Activated T-cell treated with anti-CD3 and anti-CD28 coated beads, Interleukin-2, amount 50 U/mL, for 4 hours (primary cell): ENCODE results near the gene ZBTB45. TPM values are rescaled to one million over a fixed set of nuclear protein-coding genes. Genes with fewer than 3 reads are reported as not detected.
"Not testable (repeated sequence)": the region's sequence is repeated elsewhere in the genome, so short reads cannot be mapped to it uniquely, and the experiment has no call there.

Experiments used
- ATAC-seq, 2 donors: fragments of 200-7000 bp; cut with Tn5 transposase; one replicate each; pipeline ENCODE4 v1.10.0; 2021
- DNase-seq: peaks from one replicate; pipeline ENCODE4 v3.0.0-alpha.2; 2020
- H3K27me3 Mint-ChIP-seq: one replicate; pipeline ENCODE4 v1.8.0; 2021; ENCODE audit warnings: low read depth, mixed read lengths
- H3K36me3 Mint-ChIP-seq: one replicate; pipeline ENCODE4 v1.8.0; 2022; ENCODE audit warnings: mixed read lengths; ENCODE audit not compliant: insufficient read depth
- H3K4me1 Mint-ChIP-seq: one replicate; pipeline ENCODE4 v1.8.0; 2021; ENCODE audit warnings: low read depth, mixed read lengths
- H3K4me3 Mint-ChIP-seq: one replicate; pipeline ENCODE4 v1.8.0; 2021; ENCODE audit warnings: mild to moderate bottlenecking, moderate library complexity, mixed read lengths
- H3K9me3 Mint-ChIP-seq: one replicate; pipeline ENCODE4 v1.8.0; 2021; ENCODE audit warnings: mixed read lengths
- total RNA-seq, 3 donors: library from RNA; stranded (reverse); gene quantifications; one replicate each; pipeline ENCODE4 v1.2.1, GENCODE V29; 2021

Gene ZBTB45
- total RNA-seq, 3 donors from 2014 or later: 15.4 to 16.7 (median 16.1) TPM

DNA sequence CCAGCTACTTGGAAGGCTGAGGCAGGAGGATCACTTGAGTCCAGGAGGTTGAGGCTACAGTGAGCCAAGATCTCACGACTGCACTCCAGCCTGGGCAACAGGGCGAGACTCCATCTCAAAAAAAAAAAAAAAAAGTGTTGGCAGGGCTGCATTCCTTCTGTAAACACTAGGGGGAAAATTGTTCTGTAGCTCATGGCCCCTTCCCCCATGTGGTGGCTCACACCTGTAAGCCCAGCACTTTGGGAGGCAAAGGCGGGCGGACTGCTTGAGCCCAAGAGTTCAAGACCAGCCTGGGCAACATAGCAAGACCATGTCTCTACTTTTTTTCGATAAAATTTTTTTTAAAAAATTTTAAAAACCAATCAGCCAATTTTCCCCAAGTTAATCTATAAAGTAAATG is 35.3 kb downstream of the ZBTB45 start:
- not testable (repeated sequence) for H3K9me3 Mint-ChIP-seq, H3K4me1 Mint-ChIP-seq, H3K4me3 Mint-ChIP-seq, DNase-seq, ATAC-seq, H3K36me3 Mint-ChIP-seq, H3K27me3 Mint-ChIP-seq

DNA sequence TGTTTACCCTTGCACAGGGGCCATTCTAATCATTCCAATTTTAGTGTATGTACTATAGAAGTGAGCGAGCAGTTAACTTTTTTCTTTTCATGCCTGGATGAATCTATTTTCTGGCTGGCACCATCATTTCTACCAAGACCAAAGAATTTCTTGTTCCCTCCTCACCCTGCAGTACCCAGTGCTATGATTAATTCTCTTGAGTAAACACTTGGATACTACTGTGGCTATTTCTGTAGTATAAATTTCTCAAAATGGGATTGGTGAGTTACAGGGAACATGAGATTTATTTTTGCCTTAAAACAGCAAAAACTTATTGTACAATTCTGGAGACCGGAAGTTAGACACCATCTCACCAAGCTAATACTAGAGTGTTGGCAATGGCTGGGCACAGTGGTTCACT is 35.8 kb downstream of the ZBTB45 start:
- no peaks in the 10 kb centered on the region for H3K27me3 Mint-ChIP-seq
- H3K4me1 Mint-ChIP-seq: no peaks in the 10 kb centered on the region
- H3K9me3 Mint-ChIP-seq: no peaks in the 10 kb centered on the region
- no peak for DNase-seq
- H3K4me3 Mint-ChIP-seq: no peak overlapping the region
- peaks cover 2% of the 10 kb centered on the region for H3K36me3 Mint-ChIP-seq
- no peak for ATAC-seq

DNA sequence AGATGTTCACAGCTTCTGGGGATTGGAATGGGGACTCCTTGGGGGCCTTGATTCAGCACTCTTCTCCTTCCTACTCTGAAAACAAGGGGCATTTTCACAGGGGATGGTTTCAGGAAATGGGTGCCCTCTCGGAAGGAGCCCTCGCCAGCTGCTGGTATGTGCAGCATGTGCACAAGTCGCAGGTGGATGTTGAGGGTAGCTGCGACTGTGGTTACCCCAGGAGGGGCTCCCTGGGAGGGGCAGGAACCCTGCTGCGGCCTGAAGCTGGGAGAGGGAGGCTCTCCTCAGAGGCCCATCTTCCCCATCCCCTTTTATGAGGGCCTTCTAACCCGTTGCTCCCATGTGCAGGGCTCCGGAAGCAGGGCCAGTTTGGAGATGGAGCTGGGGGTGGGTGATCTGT is 37.2 kb downstream of the ZBTB45 start:
- Mint-ChIP-seq H3K27me3 (no peaks in the 10 kb centered on the region), H3K9me3 (no peaks in the 10 kb centered on the region), H3K4me1 (no peaks in the 10 kb centered on the region), H3K36me3 (peaks cover 2% of the 10 kb centered on the region), H3K4me3 (no peak overlapping the region)
- DNase-seq: no peak
- ATAC-seq: no peak

DNA sequence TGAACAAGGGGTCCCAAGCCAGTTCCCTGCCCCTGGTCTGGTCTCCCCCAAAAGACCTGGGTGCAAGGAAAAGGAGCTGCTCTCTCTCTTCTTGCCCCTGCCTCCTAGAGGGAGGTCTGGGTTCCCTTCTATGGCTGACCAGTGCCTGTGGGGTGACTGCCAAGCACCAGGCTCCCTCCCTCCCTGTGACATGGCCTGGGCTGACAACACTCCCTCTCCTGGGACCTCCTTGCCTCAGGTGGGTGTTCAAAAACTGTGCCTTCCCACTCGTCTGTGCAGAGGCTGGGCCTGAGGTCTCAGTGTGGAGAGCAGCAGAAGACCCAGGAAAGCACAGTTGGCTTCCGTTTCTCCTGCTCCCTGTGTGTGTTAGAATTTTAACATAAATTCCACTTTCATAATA is 38.8 kb downstream of the ZBTB45 start:
- H3K4me1 Mint-ChIP-seq: peaks cover 9% of the 10 kb centered on the region
- H3K9me3 Mint-ChIP-seq: no peaks in the 10 kb centered on the region
- ATAC-seq (no peak), DNase-seq (no peak)
- no peaks in the 10 kb centered on the region for H3K27me3 Mint-ChIP-seq
- H3K36me3 Mint-ChIP-seq: peaks cover 2% of the 10 kb centered on the region
- H3K4me3 Mint-ChIP-seq: no peak overlapping the region

DNA sequence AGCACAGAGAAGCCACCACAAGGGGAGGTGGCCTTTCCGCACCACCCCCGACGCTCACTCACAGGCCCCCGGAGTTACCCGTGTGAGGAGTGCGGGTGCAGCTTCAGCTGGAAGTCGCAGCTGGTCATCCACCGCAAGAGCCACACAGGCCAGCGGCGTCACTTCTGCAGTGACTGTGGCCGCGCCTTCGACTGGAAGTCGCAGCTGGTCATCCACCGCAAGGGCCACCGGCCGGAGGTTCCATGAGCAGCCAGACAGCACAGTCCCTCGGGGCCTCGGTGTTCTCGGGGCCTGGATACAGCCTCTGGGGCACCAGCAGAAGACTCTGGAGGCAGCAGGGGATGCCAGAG is 39.2 kb downstream of the ZBTB45 start:
- Mint-ChIP-seq H3K4me1 (peaks cover 12% of the 10 kb centered on the region), H3K36me3 (peaks cover 2% of the 10 kb centered on the region), H3K9me3 (no peaks in the 10 kb centered on the region), H3K27me3 (no peaks in the 10 kb centered on the region), H3K4me3 (no peak overlapping the region)
- ATAC-seq (no peak), DNase-seq (no peak)

DNA sequence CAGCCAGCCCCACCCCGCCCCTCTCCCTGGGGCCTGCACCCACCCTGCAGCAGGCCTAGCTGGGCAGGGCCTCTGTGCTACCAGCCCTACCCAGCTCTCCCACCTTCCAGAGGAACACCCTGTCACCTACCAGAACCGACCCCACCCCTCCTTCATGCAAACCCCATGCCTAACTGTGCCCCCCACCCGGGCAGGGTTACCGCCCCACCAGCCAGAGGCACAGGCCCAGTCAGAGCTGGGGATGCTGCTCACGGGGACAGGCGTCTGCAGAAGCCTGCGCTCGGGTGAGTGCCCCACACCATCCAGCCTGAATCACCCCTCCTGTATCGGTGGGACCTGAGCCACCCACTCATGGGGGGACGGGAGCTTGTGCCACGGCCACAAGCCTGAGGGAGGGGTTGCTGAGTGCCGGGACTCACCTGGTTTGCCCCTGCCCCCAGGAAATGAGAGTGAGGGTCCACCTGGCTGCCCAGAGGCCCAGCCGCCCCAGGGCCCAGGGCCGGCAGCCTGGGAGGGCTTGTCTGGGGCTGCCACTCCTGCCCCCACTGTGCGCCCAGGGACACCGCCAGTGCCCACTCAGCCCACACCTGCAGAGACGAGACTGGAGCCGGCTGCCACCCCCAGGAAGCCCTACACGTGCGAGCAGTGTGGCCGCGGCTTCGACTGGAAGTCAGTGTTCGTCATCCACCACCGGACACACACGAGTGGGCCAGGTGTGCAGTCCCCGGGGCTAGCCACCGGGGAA is 39.7 kb downstream of the ZBTB45 start:
- no peak for DNase-seq
- Mint-ChIP-seq H3K36me3 (peaks cover 2% of the 10 kb centered on the region), H3K27me3 (no peaks in the 10 kb centered on the region), H3K4me1 (peaks cover 16% of the 10 kb centered on the region), H3K9me3 (no peaks in the 10 kb centered on the region), H3K4me3 (no peak overlapping the region)
- no peak for ATAC-seq

DNA sequence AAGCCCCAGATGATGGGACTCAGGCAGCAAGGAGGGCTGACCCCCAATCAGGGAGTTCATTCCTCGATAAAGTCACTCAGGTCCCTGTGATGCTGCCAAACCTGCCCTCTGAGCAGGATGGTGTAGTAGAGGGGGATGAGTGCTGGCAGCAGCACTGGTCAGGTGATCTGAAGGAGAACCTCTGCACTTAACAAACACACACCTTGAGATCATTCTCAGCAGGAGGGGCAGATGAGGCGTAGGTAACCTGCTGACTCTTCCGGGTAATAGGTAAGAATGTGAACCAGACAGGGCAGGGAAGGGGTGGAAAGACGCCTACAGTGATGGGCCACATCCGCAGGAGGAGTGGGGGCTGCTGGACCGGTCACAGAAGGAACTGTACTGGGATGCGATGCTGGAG is 40.3 kb downstream of the ZBTB45 start:
- no peaks in the 10 kb centered on the region for H3K27me3 Mint-ChIP-seq
- no peaks in the 10 kb centered on the region for H3K9me3 Mint-ChIP-seq
- peaks cover 19% of the 10 kb centered on the region for H3K4me1 Mint-ChIP-seq
- H3K4me3 Mint-ChIP-seq: no peak overlapping the region
- H3K36me3 Mint-ChIP-seq: peaks cover 2% of the 10 kb centered on the region
- DNase-seq: no peak
- ATAC-seq: no peak

DNA sequence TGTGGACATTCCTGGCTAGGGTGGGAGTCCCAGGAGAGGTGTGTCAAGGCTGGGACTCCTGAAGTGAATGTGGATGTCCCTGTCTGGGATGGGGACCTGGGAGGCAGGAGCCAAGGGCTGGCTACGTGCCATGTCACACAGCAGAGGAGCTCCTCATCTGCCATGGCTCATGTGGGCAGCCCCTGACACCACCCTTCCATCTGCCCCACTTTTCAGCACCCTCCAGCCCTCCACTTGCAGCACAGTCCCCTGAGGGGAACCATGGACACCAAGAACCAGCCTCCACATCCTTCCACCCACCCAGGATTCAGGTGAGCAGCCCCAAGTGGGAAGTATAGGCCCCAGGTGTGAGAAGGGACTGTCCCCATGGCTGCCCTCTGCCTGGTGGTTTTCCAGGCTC is 41.7 kb downstream of the ZBTB45 start:
- DNase-seq (no peak), ATAC-seq (no peak)
- Mint-ChIP-seq H3K36me3 (peaks cover 2% of the 10 kb centered on the region), H3K4me1 (peaks cover 19% of the 10 kb centered on the region), H3K9me3 (no peaks in the 10 kb centered on the region), H3K27me3 (no peaks in the 10 kb centered on the region), H3K4me3 (no peak overlapping the region)

DNA sequence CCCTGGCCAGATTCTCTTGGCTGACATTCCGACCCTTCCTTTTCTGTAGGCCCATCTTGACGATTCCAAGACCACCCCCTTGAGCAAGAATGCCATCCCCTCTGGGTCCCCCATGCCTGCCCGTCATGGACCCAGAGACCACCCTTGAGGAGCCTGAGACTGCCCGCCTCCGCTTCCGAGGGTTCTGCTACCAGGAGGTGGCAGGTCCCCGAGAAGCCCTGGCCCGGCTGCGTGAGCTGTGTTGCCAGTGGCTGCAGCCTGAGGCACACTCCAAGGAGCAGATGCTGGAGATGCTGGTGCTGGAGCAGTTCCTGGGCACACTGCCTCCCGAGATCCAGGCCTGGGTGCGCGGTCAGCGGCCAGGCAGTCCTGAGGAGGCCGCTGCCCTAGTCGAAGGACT is 42.5 kb downstream of the ZBTB45 start:
- Mint-ChIP-seq H3K36me3 (peaks cover 6% of the 10 kb centered on the region), H3K4me1 (peaks cover 19% of the 10 kb centered on the region), H3K27me3 (no peaks in the 10 kb centered on the region), H3K9me3 (no peaks in the 10 kb centered on the region), H3K4me3 (peak overlapping the region; percentile 90)
- DNase-seq (no peak), ATAC-seq (no peak)

DNA sequence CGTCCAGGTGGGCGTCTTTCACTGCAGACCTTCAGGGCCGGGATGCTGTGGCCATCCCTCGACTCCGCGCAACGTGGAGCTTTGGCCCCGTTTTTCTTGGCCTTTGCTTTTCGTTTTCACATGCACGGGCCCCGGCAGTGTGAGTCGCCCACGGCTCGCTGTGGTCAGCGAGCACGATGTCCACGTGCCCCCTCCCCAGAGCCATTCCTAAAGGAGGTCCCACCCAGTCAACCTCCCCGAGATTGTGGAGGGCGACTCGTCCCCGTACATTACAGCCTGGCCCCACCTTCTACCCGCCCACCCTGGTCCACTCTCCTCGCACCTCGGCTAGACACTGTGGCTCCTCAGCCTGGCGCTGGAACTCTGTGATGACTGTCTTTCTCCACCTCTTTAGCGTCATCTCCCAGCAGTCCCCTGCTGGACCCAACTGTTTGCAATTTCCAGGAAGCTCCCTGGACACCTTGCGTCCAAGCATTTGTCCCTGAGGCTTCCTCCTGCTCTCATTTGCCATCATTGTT is 43.1 kb downstream of the ZBTB45 start:
- Mint-ChIP-seq H3K4me3 (peak overlapping the region; percentile 90), H3K4me1 (peaks cover 19% of the 10 kb centered on the region), H3K36me3 (peaks cover 6% of the 10 kb centered on the region), H3K9me3 (no peaks in the 10 kb centered on the region), H3K27me3 (no peaks in the 10 kb centered on the region)
- no peak for DNase-seq
- no peak for ATAC-seq

DNA sequence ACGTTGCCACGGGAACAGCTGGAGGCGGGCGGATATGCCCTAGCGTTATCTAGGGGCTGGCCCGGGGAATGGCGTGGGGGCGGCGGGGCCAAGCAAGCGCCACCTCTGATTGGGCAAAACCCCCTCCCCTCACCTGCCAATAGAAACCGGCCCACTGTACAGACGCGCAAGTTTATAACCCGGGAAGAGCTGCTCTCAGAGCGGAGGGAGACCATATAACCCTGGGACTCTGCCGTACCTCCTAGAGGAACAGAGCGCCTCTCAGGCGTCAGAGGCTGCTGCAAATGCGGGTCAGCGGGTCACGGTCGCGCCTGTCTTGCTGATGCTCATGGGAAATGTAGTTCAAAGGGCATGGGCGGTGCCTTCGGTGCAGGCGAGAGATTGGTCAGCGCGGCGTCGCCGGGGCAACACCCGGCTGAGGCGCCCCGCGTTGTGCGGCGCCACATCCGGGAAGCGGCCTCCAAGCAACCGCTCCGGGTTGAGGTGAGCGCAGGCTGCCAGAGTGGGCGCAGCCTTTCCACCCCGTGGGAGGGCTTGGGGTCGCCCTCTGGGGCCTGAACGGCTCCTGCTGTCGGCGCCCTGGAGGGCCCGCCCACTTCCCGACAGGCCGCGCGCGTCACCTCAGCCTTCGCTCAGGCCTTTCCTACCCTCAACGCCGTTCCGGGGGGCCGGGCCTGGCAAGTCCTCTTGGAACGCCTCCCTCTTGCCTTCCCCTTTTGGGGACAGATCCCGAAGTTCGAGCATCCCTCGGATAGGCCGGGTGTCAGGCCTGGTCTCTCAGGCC is 43.7 kb downstream of the ZBTB45 start, which contains the start of gene ZNF446:
TSS of gene ZNF446 (plus strand) at position 639 of the 784 bp plus-strand sequence. CDS start 867 bp downstream, outside the sequence.
- DNase-seq: peak; percentile 91
- Mint-ChIP-seq H3K4me3 (peak within 1 kb of the TSS; percentile 90), H3K36me3 (peaks cover 6% of the 10 kb centered on the region), H3K4me1 (peaks cover 19% of the 10 kb centered on the region), H3K9me3 (no peaks in the 10 kb centered on the region), H3K27me3 (no peaks in the 10 kb centered on the region)
- peak; percentile 93 to 94 for ATAC-seq

DNA sequence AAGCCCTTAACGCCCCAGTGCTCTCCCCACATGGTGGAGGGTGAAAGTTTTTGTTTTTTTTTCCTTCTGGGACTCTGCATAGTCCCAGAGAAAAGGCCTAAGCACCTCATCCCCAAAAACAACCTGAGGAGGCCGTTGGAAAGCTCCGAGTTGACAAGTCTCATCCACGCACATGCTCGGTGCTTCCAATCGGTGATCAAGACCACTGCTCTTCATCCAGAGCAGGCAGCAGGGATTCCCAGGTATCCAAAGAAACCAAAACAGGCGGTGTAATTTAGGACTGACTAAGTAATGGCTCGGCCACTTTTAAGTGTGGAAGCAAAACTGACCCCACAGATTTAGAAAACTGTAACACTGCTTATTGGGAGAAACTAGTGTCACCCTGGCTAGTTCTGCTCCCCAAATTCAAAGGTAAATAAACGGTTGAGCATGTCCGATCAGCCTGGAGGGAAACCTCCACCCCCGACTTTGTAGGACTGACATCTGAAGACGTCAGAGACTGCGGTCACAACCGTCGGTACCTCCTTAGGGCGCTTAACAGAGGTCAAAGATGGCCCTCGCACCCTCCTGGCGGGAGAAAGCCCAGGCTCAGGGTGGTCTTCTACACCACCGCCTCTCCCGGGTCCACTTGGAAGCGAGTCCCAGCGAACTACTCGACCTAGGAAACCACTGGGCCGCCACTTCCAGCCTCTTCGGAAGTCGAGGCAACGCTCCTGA is 44.5 kb downstream of the ZBTB45 start:
- H3K4me1 Mint-ChIP-seq: peaks cover 19% of the 10 kb centered on the region
- no peaks in the 10 kb centered on the region for H3K27me3 Mint-ChIP-seq

DNA sequence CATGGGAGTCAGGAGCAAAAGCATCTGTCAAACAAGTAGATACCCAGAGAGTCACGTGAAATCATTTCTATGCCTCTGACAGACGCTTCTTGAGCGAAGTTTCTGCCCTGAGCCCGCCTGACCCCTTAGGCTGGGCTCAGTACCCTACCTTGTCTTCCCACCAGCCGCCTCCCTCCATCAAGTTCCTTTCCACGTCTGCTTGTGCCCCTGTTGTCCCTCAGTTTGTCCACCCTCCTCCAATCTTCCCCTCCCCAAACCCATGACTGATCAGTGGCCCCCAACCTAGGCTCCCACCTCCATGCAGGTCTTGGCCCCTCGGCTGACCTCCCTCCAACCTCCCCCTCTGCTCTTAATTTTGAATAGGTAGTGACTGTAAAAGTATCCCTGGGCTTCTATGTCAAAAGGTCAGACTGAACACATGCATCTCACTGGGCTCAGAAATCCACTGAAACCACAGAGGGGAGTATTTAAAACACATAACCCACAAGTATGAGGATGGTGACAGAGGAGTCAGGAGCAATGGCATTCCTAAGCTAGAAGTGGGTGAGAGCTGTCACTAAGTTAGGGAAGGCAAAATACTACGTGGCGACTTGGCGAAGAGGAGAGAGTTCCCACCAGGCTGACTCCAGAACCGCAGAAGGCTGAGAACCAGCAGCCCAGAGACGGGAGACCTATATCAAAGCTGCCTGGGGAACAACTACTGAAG is 45.2 kb downstream of the ZBTB45 start:
- ATAC-seq (no peak), DNase-seq (no peak)
- Mint-ChIP-seq H3K4me3 (peak overlapping the region; percentile 90), H3K9me3 (no peaks in the 10 kb centered on the region), H3K27me3 (no peaks in the 10 kb centered on the region), H3K36me3 (peaks cover 9% of the 10 kb centered on the region), H3K4me1 (peaks cover 19% of the 10 kb centered on the region)

More for the DNA sequence above, 44.5 kb downstream of the ZBTB45 start:
- H3K4me3 Mint-ChIP-seq: peak overlapping the region; percentile 90
- H3K9me3 Mint-ChIP-seq: no peaks in the 10 kb centered on the region
- ATAC-seq (peak in 1 of 2 donors; percentile 1), DNase-seq (no peak)
- H3K36me3 Mint-ChIP-seq: peaks cover 9% of the 10 kb centered on the region

DNA sequence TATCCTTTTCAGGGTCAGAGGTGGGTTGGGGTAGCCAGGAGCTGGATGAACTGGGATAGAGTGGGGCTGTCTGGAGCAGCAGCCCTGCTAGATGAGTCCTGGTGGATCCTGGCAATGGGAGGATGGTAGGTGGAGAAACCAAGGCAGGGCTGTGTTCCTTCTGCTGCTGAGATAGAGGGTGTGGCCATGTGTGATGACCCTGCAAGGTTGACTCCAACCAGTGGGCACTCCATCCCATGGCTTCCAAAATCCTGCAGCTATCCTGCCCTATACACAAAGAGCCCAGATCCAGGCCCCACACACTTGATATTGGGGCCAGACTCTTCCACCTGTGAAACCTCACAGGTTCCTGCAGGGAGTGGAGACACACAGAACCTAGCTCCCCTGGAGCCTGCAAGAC is 45.8 kb downstream of the ZBTB45 start:
- Mint-ChIP-seq H3K36me3 (peaks cover 9% of the 10 kb centered on the region), H3K27me3 (no peaks in the 10 kb centered on the region), H3K4me3 (peak overlapping the region; percentile 90), H3K4me1 (peaks cover 22% of the 10 kb centered on the region), H3K9me3 (no peaks in the 10 kb centered on the region)
- DNase-seq (no peak), ATAC-seq (no peak)
